Measurements from ENCODE around the gene DUSP9. TPM values are rescaled to one million over a fixed set of nuclear protein-coding genes. Genes with fewer than 3 reads are reported as not detected.

Gene DUSP9
- polyA plus RNA-seq, 1 donor = 0.14 TPM

GRCh38 chrX:153622661-153623309 is 24.2 kb upstream of the DUSP9 start:
- no peak for DNase-seq

GRCh38 chrX:153623310-153624029 is 23.5 kb upstream of the DUSP9 start:
- no peak for DNase-seq

DNA sequence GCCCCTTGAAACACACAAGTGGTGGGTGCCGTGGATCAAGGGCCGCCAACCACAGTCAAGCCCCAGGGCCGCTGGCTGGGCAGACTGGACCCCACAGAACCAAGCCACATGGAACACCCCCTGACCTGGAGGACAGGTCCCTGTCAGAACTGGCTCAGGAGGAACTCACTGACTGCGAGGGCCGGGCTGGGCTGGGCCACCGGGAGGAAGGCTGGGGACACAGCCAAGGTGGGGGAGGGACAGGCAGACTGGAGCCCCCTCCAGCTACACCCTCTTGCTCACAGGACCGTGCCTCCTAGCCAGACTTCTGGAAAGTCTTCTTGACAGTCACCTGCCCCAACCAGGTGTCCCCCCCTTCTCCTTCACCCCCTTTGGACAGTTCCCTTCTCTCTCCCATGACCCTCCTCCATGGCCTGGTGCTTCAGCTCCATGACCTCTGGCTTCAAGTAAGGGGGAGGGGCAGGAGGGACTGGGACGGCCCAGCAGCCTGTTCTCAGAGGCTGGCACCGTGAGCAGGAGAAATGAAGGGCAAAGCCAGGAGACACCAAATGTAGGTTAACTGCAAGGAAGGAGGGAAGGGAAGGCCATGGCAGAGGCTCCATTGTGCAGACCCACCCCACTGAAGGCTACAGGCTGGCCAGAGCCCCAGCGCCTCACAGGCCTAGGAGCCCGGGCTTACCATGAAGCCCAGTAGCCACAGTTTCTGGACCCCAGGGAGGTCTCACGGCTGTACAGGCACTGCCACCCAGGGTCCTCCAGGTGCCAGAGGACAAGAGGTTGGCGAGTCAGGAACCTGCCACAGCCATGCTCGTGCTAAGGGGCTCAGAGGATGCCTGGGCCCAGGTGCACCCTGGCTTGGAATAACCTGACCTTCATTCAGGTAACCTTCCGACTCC is 22.6 kb upstream of the DUSP9 start:
- no peak for DNase-seq

GRCh38 chrX:153625271-153626024 is 21.6 kb upstream of the DUSP9 start:
- DNase-seq = no peak

- DNase-seq = no peak
These were observed 20.9 kb upstream of the DUSP9 start for GRCh38 chrX:153626025-153626633.

DNA sequence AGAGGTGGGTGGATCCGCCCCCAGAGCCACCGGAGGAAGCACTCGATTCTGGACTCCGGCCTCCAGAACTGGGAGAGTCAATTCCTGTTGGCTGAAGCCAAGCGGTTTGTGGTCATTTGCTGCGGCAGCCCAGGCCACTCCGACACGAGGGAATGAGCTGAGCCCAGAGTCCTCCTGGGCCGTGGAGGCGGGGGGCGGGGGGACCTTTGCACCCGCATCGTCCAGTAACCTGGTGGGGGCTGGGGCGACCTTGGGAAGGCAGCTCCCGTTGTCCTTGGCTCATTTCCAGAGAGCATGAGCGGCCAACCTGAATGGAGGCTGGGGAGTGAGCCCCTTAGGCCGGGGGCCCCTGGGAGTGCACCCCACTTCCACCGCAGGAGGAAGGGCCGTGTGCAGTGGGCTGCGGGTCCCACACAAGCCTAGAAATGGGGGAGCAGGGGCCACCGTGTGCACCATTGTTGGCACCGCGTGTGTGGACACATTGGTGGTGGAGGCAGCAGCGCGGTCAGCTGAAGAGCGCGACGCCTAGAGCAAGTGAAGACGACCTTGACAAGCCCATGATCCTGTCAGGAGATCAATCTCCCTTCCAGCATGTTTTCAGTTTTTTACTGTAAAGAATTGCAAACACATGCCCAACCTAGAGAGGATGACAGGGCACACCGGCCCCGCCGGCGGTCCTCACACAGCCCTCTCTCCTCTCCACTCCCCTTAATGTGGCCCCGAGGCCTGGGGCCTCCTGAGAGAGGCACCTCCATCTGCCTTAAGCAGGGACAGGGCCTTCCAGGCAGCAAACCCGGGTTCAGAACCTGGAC is 19.9 kb upstream of the DUSP9 start:
- DNase-seq = no peak

DNA sequence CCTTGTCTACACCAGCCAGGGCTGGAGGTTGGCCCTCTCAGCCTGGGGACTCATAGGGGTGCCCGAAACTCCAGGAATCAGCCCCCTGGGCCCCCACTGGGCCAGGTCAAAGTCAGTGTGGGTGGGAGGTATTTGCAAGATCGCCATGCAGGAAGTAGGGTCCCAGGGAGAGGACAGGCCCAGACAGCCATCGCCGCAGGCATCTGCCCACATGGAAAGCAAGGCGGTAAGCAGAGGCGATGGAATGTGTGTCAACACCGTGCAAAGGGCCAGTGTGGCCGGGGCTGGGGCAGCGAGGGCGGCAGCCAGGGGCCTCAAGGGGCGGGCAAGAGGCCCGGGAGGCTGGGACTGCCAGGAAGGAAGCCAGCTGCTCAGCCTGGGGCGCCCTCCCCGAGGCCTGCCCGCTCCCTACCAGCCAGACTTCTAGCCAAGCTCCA is 19.3 kb upstream of the DUSP9 start:
- DNase-seq = no peak

GRCh38 chrX:153628129-153628528 is 18.9 kb upstream of the DUSP9 start:
- no peak for DNase-seq

GRCh38 chrX:153628665-153629064 is 18.3 kb upstream of the DUSP9 start:
- no peak for DNase-seq

GRCh38 chrX:153631346-153631745 is 15.7 kb upstream of the DUSP9 start:
- DNase-seq = no peak

DNA sequence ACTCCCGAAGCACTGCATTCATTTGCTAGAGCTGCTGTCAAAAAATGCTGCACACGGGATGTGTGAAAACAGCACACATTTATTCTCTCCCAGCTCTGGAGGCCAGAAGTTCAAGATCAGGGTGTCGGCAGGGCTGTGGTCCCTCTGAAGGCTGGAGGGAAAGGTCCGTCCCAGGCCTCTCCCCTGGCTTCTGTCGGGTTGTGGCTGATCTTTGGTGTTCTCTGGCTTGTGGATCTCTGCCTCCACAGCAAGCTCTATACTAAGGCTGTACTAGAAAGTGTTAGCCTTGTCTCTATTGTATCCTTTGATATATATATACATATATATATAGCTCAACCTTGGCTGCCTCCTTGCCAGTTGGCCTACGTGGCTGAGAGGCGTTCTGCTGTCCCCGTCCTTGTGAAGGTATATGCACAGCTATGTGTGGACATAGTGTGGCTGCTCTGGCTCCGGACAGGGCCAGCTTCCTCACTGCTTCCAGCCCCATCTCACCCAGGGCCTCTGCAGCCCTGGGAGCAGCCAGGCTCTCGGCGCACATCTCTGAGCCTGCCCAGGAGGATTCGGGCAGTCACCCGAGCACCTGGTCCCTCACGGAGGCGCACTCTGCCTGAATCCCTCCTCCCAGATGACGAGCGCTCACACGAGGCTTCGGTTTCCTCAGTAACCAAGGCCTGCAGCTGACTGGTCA is 15.0 kb upstream of the DUSP9 start:
- no peak for DNase-seq

GRCh38 chrX:153632595-153632946 is 14.4 kb upstream of the DUSP9 start:
- no peak for DNase-seq

DNA sequence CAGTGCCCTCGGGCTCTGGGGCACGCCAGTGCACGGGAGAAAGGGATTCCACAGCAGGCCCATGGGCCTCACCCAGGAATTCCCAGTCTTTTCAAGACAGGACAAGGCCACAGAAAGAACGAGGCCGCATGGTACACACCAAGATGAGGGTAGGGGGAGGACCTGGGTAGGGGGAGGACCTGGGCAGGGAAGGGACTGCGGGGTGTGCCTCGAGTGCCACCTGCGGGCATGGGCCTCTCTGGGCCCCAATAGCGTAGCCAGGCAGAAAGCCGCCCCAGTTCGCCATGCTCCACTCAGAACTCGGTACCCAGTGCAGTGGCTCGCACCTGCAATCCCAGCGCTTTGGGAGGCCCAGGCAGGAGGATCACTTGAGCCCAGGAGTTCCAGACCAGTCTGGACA is 14.0 kb upstream of the DUSP9 start:
- DNase-seq = no peak

GRCh38 chrX:153633607-153634180 is 13.3 kb upstream of the DUSP9 start:
- no peak for DNase-seq

GRCh38 chrX:153634236-153634635 is 12.8 kb upstream of the DUSP9 start:
- no peak for DNase-seq

GRCh38 chrX:153634832-153635231 is 12.2 kb upstream of the DUSP9 start:
- DNase-seq = peak; percentile 29

DNA sequence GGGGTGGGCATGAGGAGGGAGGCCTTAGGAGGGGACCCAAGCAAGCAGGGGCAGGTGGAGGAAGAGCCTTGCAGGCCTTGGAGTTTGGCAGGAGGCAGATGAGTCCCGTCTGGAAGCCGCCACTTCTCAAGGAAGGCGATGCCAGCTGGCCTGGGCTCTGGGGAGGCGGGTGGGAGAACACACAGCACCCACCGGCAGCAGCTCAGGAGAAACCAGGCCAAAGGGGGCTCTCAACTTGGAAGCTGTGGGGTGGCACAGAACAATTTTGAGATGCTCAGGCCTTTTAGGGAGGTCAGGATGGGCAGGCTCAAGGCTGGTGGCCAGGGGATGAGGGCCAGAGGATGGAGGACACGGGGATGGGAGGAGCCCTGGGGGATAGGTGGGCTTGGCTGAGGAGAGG is 11.6 kb upstream of the DUSP9 start:
- DNase-seq = no peak

DNA sequence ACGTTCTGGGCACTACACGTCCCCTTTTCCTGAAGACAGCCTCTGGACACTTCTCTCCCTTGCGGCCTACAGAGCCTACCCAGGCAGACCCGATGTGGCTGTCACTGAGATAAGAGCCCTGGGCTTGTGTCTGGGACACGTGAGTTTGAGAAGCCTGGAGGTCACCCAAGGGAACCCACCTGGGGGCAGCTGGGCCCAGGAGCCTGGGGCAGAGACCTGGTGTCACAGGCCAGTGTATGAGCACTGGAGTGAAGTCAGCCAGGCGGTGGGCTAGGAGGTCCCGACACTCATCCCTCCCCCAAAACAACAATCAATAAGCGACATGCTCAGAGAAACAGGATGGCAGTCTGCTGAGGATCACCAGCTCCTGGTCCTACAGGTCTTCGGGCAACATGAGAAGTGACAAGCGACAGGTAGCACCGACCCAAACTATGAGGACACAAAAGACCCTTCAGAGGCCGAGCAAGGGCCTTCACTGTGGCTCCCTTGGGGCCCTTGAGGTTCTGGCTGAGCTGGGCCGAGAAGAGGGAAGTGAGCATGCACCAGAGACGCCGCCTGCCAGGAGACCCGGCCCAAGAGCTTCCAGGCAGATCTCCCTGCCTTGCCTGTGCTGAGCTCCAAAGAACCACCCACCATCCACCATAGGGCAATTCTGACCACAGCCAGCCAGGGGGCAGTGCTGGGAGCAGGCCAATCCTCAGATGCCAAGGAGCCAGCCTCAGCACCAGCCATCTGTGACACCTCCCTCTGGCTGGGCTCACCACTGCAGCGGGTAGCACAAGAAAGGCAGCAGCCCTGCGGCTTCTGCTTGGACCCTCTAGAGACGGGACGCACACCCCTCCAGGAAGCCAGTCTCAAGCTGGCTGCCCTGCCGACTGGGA is 11.0 kb upstream of the DUSP9 start:
- no peak for DNase-seq

DNA sequence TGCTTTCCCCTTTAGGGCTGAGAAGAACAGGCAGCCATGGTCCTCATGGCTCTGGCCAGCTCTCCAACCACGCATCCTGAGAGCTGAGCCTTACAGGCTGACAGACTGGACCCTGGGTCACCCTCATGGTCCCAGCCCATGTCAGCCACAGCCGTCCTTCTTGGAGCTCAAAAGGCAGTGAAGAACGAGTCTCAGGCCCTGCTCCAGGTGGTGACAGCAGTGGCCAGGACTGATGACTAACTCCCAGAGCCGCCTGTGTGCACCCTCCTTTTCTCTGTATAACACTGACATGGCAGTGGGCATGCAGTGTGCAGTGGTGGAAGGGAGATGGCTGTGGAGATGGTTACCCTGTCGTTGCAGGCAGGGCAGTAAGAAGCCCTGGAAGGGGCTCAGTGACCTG is 10.3 kb upstream of the DUSP9 start:
- no peak for DNase-seq

Data from hindlimb muscle (tissue), 1 donor.